KG1 (cell line): Measurements from ENCODE around the gene NLGN1.

Experiments
- DNase-seq: peaks from one replicate; lab custom pipeline; 2025; lab: John Stamatoyannopoulos, UW

NLGN1 gene

GRCh38 chr3:173839859-173840258 lies 442.3 kb downstream of the NLGN1 start:
- DNase-seq: no peak

GRCh38 chr3:173841334-173841733 lies 443.8 kb downstream of the NLGN1 start:
- no peak for DNase-seq

GRCh38 chr3:173843060-173843459 lies 445.5 kb downstream of the NLGN1 start:
- no peak for DNase-seq

- no peak for DNase-seq
These were observed 449.0 kb downstream of the NLGN1 start for GRCh38 chr3:173846584-173846983.

DNA sequence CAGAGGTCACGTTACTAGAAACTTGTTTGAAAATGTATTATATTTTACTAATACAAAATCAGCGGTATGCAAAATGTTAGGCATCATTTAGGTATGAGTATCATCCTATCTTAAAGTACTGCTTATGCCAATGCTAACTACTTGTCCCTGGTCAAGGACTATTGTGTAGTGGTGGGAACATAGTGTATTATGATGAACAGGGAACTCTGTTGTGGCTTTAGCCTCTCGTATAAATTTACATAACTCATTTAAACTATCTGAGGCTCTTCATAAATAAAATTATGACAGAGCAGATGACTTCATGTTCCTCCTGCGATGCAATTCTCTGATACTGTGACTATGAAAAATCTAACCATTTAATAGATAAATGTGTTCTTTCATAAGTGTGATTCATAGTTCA lies 451.9 kb downstream of the NLGN1 start:
- no peak for DNase-seq

DNA sequence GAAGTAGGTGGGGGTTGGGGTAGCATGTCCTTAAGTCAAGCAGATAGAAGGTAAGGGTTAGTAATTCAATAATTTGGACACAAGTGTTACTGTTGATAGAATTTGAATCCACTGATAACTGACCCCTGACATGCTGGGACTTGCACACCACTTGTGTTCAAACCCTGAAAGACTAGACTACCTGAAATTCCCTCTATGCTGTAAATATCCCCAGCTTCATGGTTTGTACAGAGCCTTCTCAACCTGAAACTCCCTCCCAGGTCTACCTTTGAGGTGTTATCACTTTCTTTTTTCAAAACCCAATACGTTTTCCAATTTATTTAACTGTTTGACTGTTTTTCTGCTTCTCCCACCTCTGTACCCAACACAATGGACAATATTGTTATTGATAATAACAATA lies 459.6 kb downstream of the NLGN1 start:
- no peak for DNase-seq

DNA sequence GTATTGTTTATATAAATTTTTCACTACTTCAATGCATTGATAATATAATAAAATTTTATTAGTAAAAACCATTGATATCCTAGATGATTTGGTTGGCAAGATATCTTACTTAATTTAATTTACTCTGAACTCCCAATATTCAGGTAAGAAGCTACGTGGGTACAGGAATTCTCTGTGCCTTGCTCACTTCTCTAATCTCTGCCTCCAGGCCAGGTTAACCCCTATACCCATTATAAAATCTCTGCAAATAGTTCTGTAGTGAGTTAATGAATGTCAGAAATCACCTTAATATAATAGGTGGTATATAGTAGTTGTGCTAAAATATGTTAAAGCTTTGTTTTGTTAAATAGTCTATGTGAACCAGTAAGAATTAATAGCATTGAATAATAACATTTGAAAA lies 465.2 kb downstream of the NLGN1 start:
- no peak for DNase-seq

GRCh38 chr3:173863551-173863950 lies 466.0 kb downstream of the NLGN1 start:
- DNase-seq: no peak

DNA sequence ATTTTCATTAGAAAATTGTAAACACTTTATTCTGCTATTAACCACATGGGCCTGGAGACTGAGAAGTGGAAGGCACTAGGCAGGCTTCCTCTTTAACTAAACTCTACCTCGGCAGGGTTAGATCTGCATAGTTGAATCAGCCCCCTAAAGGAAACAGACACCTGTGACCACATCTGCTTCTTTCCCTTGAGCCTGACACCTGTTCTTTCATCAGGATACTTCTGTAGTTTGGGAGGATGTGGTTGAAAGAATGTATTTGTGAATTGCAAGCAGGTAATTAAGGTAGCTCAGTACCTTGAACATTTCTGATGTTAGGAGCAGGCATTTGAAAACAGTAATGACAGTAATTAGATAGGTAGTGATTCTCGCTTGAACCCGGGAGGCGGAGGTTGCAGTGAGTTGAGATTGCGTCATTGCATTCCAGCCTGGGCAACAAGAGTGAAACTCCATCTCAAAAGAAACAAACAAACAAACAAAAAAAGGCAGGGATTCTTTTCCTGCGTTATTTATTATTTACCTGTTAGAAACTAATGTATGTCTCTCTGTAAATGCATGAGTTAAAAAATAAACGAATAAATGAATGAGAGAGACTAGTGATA lies 468.5 kb downstream of the NLGN1 start:
- no peak for DNase-seq

DNA sequence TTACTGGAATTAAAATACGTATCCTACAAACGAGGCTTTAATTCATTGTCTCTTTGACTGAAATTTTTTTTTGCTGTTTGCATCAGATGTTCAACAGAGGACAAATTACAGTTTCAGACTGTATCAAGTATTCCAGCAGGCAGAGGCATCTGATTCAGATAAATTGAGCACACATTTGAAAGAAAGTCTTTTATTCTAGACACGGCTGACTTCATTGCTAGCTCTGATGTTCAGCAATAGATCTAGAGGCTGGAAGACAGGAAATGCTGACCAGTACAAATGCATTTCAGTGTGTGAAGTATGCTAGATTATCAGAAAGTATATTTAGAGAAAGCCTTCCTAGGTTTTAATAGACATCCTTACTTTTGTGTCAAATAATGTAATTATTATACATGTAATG lies 472.2 kb downstream of the NLGN1 start:
- DNase-seq: no peak

GRCh38 chr3:173870976-173871375 lies 473.4 kb downstream of the NLGN1 start:
- DNase-seq: no peak

GRCh38 chr3:173875790-173876189 lies 478.2 kb downstream of the NLGN1 start:
- DNase-seq: no peak

DNA sequence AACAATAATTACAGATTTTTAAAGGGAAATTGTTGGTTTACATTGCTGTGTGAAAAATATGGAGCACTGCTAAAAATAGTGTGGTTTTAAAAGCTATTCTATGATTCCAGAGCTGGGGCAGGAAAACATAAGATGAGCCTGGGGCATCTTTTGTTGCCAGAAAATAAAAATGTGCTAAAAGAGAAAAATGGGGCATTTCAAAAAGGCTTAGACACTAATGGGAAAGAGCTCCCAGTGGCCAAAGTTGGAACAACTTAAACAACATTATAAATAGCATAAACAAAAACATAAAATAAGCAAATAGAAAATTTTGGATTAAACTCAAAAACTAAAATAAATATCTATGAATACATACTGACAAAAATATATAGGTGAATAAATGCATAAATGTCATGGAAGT lies 478.9 kb downstream of the NLGN1 start:
- no peak for DNase-seq

GRCh38 chr3:173887888-173888287 lies 490.3 kb downstream of the NLGN1 start:
- no peak for DNase-seq

DNA sequence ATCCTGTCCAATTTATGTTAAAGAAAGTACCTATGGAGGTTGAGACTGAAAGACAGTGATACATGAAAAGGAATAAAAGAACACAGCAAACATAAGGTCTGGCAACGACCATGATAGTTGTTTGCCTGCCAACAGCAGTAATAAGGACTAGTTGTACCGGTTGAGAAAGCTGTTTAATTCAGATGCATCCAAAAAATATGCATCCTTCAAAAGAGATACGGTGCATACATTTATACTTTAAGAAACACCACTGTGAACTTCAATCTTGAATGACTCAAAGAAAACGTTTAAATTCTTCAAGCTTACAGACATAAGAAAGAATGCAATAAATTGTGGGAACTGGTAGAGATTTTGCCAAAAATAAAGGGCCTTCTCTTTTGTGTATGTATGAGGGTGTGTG lies 492.1 kb downstream of the NLGN1 start:
- no peak for DNase-seq

DNA sequence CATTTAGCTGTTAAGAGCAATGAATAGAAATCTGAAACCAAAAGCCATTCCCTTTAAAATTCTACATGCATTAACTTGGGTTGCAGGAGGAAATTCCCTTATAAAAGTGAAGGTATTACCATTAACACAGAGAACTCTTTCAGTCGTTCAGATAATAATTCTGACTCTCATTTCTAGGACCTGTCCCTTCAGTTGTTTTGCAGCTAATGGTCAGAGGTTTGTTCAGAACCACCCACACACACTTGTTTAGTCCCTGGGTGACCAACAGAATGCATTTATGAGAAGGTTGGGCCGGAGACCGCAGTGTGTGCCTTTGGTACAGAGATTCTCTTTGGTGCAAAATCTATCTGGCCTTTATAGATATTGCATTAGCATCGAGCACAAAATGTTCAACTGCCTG lies 492.5 kb downstream of the NLGN1 start:
- DNase-seq: no peak

- DNase-seq: peak; percentile 30
These were observed 493.9 kb downstream of the NLGN1 start for GRCh38 chr3:173891272-173892100.

- DNase-seq: no peak
These were observed 495.0 kb downstream of the NLGN1 start for GRCh38 chr3:173892547-173892946.

- no peak for DNase-seq
These were observed 495.5 kb downstream of the NLGN1 start for GRCh38 chr3:173893066-173893465.

GRCh38 chr3:173893835-173894234 lies 496.3 kb downstream of the NLGN1 start:
- no peak for DNase-seq

GRCh38 chr3:173897631-173898030 lies 500.1 kb downstream of the NLGN1 start:
- no peak for DNase-seq

DNA sequence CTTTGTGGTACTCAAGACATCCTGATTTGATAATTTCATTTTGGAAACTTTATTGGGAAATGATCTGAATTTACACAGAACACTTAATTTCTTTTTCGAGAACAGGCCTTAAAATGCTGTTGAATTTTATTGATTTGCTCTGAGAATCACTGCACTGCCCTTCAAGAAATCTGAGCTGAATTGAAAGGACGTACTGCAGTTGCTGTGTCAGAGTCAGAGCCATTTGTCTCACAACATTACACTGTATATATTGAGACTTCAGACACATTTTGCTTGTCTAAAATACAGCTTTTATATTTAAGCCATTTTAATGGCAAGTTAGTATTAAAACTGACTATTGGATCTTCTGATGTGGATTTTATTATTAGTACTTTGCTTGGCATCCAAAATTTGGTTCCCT lies 504.1 kb downstream of the NLGN1 start:
- no peak for DNase-seq

DNA sequence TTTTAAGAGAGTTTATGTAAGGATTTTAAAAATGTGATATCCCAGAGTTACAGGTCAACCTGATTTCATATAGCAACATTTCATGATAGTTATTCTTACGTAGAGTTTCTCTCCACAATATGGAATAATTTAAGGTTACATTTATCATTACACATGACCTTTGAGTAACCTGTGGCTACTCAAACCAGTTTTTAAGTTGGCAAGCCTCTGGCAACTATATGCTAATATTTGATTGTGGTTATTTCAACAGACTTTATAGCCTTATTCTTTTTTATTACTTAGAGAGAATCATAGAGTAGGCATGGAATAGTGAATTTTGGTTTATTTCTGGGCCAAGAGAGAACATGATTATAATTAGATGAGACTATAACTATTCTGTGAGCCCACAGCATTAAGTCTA lies 504.9 kb downstream of the NLGN1 start:
- no peak for DNase-seq

DNA sequence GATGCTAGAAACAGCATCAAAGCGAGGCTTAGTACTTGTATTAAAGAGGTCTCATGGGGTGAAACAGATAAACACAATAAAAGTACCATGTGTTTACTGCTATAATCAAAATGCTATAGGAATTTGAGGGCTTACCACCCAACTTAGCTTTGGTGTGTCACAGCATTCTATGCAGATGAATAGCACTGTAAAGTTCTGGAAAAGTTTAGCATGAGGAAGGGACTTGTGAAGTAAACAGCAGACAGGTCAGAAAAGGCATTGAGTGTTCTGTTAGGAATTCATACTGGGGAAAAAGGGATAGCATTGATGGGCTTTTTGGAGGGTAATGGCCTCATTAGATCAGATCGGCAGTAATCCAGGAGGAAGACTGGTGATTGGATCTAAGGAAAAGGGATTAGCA lies 505.3 kb downstream of the NLGN1 start:
- DNase-seq: no peak
